GM19395 (cell line): ENCODE measurements around the gene SLC16A8.
"Not testable (repeated sequence)": the region's sequence is repeated elsewhere in the genome, so short reads cannot be mapped to it uniquely, and the experiment has no call there.

ENCODE experiments used
- ATAC-seq: cut with Tn5 transposase; IDR thresholded peaks from one replicate; pipeline ENCODE4 v1.9.1; 2021; ENCODE audit warnings: mild to moderate bottlenecking, moderate library complexity; ENCODE audit not compliant: unreplicated experiment

SLC16A8 gene

DNA sequence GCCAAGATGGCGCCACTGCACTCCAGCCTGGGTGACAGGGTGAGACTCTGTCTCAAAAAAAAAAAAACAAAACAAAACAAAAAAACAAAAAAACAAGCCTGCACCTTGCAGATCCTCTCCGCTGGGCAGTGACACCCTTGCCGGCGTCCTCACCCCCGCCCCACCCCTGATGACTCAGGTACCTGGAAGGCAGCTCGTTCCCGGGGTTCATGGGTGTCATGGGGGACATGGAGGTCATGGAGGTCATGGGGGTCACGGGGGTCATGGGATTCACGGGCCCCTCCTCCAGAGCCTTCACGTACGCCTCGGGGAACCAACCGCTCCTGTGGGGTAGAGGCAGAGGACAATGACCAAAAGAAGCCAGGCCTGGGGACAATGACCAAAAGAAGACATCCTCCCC, 3.0 kb upstream of the SLC16A8 start:
- ATAC-seq, result no peak

DNA sequence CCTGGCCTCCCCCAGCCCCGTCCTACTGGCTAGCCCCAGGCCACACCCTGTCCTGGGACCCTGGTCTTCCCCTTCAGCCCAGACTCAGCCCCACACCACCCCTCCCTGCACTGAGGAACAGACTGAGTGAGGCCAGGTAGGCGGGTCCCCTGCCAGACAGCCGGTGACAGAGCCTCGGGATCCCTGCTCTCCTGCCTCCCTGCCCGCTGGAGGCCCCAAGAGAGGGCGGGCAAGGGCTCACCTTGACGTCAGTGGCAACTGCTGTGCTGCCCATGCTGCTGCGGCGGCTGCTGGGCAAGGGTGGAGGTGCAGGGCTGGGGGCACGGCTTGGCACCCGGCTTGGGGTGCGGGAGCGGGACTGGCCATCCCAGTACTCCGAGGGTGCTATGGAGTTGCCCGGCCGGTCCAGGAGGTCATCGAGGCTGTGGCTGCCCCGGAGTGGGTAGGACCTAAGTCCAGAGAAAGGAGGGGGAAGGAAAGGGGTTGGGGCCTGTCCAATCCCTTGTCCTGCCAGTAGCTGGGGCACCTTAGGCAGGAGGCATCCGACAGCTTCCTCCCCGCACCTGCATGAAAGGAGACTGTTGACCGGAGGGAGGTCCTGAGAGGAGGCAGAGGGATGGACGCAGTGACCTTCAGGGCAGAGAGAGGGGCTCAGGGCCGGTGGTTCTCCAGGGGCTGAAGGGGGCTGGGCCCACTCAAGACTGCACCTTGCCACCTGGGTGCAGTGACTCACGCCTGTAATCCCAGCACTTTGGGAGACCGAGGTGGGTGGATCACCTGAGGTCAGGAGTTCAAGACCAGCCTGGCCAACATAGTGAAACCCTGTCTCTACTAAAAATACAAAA, 2.2 kb upstream of the SLC16A8 start:
- no peak for ATAC-seq

DNA sequence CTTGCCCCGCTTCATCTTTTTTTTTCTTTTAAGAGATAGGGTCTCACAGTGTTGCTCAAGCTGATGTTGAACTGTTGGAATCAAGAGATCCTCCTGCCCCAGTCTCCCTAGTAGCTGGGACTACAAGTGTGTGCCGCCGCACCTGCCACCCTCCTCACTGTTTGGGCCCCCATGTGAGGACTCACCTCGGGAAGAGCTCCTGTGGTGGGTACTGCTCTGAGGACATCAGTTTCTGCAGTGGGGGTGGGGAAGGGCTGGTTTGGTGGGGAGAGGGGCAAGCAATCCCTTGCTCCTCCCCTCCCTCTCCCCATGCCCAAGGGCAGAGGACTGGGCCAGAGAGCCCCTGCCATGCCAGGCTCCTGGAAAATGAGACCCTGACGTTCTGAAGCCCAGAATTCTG, 1.5 kb upstream of the SLC16A8 start:
- ATAC-seq, result no peak

DNA sequence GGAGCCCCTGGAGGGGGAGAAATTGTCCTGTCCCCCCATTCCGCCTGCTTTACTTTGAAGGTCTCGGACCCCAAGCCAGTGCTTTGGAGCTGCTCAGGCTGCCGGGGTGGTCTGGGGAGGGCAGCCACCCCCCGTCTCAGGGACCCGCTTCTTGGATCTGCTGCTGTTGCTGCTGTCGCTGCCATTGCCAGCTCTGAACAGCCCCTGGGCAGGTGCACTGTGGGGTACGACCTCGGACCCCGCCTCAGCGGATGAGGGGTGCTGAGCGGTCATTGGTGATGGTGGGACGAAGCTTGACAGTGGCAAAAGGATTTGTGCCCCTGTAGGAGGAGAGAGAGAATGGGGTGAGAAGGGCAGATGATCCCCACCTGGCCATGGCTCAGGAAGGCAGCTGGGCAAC, 1.1 kb upstream of the SLC16A8 start:
- ATAC-seq, result no peak

DNA sequence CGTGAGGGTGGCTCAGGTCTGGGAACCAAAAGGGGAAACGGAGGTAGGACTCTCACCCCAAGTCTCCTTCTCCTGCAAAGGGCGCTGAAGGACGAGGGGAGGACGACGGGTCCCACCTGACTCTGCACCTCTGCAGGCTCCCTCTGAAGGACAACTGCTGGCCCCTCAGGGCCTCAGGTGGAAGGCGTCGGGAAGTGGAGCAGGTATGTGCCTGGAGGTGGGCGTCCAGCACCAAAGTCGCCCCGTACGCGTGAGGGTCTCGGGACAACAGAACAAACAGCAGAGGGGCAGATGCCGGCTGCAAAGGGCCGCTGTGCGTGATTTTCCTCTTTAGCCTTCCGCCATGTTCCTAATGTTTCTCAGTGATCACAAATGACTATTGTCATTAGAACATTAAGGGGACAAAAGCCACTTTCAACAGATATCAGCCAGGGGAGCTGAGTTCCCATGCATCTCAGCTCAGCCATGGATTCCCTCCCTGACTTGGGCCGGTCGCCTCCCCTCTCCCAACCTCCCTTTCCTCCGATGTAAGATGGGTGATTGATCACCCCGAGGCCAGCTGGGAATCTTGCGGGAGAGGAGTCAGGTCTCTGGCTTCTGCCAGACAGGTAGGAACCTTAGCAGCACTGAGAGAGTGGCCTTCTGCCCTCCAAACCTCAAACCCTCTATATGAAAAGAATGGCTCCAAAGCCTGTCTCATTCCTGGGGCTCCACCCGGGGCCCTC, 836 bp downstream of the SLC16A8 start:
- ATAC-seq, result no peak

DNA sequence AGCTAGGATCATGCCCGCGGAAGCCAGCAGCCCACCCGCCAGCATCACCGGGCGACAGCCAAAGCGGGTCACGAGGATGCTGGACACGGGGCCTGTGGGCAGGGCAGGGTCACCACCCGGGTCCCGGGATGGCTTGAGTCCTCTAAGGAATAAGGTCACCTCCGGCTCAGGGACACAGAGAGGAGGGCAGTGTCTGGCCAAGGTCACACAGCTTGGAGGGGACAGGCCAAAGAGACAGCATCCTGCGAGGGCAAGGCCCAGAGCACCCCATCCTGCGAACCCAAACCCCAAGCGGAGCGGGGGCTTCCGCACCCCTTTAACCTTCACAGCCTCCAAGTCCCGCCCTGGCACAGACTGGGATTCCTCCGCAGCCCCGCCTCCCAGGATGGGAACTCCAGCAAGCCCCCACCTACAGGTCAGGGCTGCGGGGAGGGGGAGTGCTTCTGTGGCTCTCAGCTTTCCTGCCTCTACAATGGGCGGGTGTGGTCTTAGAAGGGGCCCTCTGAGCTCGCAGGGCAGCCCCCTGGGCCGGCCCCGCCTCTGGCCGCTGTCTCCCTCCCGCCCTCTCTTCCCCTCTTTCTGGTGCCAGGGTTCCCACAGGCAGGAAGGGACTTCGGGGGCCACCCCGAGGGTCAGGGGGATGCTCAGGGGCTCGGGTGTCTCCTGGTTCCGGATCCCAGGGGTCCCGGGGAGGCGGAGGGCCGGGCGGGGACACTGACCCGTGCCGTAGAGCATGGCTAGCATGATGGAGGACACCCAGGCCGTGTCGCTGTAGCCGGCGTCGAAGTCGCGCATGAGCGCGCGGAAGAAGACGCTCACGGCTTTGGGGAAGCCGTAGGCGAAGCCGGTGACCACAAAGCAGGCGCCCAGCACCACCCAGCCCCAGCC, 1.8 kb downstream of the SLC16A8 start:
- ATAC-seq, result no peak

DNA sequence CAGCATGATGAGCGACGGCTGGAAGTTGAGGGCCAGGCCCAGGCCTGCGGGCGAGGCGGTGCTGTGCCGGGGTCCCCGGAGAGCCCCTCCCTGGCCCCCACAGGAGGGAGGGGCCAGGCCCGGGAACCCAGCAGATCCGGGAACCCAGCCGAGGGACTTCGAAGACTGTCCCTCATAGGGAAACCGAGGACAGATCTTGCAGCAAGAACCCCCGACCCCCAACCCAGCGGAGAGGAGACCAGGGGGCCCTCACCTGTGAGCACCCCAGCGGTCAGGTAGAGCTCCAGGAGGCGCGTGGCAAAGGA, 2.4 kb downstream of the SLC16A8 start:
- ATAC-seq, result no peak

DNA sequence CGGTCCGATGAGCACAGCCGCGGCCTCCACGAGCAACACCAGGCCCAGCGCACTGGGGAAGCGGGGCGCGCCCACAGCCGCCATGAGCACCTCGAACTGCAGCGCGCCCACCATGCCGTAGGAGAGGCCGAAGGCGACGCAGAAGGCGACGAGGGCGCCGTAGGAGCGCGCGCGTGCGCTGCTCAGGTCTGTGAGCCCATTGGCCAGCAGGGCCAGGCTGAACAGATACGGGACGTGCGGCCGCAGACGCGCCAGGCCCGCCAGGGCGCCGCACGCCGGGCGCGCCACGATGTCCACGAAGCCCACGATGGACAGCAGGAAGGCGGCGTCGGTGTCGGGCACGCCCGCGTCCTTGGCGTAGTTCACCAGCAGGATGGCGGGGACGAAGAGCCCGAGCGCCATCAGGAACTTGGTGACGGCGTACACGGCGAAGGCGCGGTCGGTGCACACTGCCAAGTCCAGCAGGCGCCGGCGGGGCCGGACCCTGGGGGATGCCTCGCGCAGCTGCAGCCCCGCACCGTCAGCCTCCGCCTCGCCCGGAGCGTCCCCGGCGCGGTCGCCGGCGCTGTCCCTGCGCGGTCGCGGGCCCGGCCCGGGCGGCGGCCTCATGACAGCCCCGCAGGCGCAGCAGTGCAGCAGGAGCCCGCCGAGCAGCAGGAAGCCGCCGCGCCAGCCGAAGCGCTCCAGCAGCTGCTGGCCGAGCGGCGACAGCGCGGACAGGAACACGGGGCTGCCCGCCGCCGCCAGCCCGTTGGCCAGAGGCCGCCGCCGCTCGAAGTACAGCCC, 2.9 kb downstream of the SLC16A8 start:
- no peak for ATAC-seq

DNA sequence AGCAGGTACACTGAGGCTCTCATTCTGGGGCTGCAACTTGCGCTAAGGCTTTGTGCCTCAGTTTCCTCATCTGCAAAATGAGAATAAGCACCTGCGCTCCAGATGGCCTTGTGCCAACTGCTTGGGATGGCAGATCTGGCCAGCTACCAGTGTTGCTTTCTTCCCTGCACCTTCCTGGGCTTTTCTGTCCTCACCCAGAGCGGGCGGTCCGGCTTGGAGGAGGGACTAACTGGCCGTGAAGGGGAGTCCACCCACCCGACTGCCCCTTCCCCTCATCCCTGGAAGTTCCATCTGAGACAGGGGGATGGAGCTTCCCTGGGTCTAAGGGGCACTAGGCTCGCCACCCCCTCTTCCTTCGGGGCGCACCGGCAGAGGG, 3.5 kb downstream of the SLC16A8 start:
- ATAC-seq, result no peak

DNA sequence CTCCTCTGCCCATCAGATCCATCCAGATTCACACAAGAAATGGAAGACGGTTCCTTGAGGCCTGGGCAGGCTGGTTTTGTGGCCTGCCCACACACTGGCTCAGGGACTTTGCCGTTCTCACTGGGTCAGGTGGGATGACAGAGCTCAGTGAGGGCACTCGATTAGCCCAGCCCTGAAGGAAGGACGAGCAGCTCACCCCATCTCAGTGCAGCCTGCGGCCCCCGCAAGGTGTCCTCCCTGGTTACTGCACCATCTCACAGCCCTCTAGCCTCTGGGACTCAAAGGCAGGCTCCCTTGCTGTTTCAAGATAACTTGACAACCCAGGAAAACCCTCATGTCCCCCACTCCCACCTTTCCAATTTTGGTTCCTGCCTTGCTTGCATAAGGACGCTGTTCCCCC, 4.2 kb downstream of the SLC16A8 start:
- ATAC-seq, result no peak

DNA sequence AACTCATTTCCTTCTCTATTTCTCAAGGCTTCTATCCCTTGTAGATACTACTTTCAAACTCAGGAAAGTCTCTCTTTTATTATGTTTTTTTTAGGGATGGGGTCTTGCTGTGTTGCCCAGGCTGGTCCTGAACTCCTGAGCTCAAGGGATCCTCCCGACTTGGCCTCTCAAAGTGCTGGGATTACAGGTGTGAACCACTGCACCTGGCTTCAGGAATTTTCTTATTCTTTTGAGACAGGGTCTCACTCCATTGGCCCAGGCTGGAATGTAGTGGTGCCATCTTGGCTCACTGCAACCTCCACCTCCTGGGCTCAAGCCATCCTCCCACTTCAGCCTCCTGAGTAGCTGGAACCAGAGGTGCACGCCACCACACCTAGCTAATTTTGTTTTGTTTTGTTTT, 4.8 kb downstream of the SLC16A8 start:
- ATAC-seq, result not testable (repeated sequence)

DNA sequence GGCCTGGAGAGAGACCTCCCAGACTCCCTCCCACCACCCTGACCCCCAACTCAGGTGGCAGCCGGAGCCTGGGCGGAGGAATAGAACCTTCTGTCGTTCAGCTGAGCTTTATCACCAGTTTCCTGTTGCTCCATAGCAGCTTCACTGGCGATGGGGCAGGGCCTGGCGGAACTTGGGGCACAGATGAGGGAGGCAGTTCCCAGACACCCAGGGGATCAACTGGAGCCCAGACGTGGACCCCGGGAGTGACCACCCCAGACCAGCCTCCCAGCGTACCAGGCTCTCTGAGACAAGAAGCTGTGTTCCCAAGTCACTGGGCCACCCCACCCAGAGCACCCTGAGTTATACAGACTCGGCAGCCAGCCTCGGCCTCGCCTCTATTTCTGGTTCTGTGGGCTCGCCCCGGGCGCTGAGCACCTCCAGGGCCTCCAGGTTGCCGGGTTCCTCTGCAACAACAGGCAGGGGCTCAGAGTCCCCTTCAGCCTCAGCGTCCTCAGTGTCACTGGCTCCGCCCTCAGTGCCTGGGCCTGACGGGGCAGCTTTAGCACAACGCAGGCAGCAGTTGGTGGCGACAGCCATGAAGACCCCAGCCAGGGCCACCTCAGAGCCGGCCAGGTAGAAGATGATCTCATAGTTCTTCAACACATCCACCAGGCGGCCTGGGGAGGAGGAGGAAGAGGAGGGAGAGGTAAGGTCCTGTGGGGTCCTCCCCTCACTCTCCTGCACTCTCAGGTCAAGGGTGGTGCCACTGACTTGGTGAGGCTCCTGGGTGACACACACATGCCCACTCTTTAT, 5.7 kb downstream of the SLC16A8 start:
- no peak for ATAC-seq

DNA sequence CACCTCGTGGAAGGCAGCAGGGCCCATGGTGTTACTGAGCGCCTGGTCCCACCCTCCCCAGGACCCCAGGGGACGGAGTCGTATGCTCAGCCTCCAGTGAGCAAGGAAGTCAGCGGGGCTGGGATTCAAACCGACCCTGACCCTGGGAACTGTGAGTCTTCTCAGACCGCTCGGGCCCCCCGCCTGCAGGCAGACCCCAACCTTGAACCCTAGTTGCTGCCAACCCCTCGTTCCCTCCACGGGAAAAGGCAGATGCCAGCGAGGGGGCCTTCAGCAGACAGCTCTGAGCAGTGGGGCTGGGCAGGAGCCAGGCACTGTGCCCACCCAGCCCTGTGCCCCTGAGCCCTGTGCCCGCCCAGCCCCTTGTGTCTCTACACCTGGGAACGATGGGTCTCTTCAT, 6.4 kb downstream of the SLC16A8 start:
- ATAC-seq, result no peak

DNA sequence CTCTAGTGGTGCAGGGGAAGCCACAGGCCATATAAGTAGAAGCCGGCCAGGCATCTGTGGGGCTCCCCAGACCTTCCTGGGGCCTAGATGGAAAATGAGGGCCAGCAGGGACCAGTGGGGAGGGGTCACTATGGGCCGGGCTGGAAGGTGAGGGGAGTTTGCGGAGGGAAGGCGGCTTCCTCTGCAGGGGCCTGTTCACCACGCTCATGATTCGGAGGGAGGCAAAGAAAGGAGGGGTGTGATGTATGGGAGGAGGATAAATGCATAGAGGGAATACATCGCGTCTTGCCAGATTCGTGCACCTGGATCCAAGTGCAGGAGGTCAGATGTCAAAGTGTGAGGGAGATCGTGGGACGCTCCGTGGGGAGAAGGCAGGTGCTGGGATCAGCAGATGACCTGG, 6.9 kb downstream of the SLC16A8 start:
- no peak for ATAC-seq

DNA sequence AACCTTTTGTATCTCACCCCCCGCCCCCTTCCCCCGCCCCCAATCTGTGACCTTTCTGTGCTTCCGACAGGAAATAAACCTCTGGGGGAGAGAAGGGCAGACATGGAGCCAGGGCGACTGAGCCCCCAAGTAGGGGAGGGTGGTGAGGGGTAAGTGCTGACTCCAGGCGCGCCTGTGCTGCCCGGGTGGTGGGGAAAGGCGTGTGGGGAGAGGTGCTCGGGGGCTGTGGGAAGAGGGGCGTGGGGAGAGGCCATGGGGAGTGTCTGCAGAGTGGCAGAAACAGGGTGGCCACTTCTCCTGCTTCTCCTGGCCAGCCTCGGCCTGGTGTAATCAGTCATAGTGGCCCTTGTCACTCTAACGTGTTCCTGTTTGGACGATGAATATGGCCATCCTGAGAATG, 8.0 kb downstream of the SLC16A8 start:
- no peak for ATAC-seq

DNA sequence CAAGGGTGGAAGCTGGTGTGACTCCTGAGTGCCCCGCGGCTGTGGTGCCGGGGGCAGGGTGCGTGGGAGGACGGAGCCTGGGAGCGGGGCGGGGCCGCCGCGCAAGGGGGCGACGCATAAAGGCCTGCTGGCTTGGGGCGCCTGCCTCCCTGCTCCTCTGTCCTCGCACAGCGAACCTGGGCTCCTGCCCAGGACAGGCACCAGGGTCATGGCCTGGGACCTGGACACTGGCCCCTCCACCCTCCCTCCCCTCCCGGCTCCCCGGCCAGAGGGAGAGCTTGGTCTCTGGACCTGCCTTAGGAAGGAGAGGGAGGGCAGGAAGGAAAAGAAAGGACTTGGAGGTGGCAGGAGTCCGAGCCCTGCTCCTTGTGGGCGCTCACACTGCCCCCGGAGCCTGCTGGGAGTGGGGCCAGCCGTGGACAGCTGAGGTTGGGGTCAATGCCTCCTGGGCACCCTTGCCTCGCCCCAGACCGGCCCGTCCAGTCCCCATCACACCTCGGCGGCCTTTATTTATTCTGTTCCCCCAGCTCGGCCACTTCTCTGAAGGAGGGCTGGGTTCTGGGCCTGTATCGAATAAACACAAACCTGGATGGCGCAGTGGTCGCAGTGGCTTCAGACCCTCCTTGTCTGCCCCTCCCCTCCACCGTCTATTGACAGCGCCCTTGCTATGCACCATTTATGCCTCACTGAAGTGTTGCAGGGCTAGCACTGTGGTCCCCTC, 8.7 kb downstream of the SLC16A8 start:
- no peak for ATAC-seq

DNA sequence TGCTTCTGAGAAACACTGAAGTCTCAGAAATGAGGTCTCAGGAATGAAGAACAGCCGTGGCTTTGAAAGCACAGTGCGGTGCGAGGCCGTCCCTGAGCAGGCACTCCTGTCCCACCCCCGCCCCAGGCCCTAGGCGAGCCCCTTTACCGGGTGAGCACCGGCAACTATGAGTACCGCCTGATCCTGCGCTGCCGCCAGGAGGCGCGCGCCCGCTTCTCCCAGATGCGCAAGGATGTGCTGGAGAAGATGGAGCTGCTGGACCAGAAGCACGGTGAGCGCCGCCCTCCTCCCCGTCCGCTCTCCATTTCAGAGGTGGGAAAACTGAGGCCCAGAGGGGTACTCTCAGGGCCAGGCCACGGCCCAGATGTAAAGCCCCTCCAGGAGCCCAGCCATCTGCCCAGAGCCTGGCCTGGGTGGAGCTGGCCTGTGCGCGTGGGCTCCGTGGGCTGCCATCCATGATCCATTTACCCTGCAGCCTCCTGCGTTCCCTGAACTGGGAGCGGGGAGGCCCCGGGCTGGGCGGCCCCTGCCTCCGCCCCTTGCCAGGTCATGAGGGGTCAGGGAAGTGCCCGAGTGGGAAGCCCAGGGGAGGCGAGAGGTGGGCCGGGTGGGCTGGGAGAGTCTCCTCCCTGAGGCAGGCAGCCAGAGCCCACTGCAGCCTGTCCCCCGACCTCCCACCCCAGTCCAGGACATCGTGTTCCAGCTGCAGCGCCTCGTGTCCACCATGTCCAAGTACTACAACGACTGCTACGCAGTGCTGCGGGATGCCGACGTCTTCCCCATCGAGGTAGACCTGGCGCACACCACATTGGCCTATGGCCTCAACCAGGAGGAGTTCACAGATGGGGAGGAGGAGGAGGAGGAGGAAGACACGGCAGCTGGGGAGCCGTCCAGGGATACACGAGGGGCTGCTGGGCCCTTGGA, 9.5 kb downstream of the SLC16A8 start:
- no peak for ATAC-seq
